IPS-11a (cell line): ENCODE measurements around the gene DENND1C.
"Not testable (repeated sequence)": the region's sequence is repeated elsewhere in the genome, so short reads cannot be mapped to it uniquely, and the experiment has no call there.

ENCODE experiments used
- H3K4me3 ChIP-seq: one replicate; pipeline ENCODE4 v1.5.1; 2013; ENCODE audit warnings: low read depth, low read length, control low read depth

The DENND1C gene

DNA sequence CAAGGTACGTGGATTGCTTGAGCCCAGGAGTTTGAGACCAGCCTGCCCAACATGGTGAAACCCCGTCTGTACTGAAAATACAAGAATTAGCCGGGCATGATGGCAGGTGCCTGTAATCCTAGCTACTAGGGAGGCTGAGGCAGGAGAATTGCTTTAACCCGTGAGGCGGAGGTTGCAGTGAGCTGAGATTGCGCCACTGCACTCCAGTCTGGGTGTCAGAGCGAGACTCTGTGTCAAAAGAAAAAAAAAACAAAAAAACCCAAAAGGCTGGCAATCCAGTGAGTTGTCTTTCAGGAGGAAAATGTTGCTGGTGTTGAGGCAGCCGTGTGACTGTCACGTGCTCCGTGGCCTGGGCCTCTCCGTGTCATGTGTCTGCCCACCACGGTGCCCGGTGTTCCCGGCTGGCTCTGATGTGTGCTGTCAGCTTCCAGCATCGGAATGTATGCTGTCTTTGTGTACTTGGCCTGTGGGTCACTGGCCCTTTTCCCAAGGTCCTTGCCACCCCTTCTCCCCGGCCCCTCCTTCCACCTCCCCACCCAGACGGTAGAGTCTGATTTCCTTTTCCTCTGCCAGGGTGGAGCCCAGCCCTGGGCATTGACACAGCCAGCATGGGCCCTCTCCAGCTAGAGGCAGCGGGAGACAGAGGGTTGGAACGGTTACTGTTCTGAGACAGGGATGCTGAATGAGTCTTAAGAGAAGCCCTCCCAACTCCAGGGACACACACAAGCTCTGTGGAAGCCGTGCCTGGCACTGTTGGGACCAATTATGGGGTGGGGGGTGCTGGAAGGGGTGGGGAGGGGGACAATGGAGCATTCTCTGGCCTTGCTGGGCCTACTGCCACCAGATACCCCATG, 27.8 kb upstream of the DENND1C start:
- H3K4me3 ChIP-seq: no peak overlapping the region

DNA sequence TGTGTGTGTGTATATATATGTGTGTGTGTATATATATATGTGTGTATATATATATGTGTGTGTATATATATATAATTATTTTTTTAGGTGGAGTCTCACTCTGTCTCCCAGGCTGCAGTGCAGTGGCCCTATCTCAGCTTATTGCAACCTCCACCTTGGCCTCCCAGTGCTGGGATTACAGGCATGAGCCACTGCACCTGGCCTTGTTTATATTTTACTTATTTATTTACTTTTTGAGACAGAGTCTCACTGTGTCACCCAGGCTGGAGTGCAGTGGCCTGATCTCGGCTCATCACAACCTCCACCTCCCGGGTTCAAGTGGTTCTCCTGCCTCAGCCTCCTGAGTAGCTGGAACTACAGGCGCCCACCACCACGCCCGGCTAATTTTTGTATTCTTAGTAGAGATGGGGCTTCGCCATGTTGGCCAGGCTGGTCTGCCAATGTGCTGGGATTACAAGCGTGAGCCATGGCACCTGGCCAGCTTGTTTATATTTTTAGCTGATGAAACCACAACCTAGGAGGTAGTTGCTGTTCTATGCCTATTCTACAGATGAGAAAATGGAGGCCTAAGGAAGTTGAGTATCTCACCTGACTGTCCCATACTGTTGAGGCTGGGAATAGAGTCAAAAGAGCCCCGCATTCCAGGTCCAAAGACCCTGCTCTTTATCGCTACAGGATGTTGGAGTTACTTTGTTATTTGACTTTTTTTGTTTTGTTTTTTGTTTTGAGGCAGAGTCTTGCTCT, 26.6 kb upstream of the DENND1C start:
- H3K4me3 ChIP-seq: not testable (repeated sequence)

DNA sequence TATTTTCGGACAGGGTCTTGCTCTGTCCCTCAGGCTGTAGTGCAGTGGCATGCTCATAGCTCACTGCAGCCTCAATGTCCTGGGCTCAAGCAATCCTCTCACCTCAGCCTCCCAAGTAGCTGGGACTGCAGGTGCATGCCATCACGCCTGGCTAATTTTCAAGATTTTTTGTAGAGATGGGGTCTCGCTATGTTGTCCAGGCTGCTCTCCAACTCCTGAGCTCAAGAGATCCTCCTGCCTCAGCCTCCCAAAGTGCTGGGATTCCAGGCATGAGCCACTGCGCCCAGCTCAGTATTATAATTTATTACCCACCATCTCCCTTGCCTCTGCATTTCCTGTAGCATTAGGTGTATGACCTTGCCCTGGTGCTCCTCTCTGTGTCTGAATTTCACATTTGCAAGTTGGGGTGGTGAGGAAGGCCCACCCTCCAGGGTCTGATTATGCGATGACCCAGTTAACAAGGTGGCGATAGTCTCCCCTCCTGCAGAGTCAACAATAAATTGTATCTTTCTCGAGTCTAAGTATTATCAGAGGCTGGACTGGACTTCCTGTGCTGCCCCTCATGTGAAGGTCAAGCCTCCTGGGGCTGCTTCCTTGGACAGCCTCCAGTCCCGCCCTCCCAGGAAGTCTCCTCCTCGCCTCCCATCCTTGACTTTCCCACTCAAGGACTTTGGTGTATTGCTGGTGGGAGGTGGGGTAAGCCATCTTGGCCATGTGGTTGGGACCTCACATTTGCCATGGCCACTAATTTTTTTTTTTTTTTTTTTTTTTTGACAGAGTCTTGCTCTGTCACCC, 22.0 kb upstream of the DENND1C start:
- no peak overlapping the region for H3K4me3 ChIP-seq

DNA sequence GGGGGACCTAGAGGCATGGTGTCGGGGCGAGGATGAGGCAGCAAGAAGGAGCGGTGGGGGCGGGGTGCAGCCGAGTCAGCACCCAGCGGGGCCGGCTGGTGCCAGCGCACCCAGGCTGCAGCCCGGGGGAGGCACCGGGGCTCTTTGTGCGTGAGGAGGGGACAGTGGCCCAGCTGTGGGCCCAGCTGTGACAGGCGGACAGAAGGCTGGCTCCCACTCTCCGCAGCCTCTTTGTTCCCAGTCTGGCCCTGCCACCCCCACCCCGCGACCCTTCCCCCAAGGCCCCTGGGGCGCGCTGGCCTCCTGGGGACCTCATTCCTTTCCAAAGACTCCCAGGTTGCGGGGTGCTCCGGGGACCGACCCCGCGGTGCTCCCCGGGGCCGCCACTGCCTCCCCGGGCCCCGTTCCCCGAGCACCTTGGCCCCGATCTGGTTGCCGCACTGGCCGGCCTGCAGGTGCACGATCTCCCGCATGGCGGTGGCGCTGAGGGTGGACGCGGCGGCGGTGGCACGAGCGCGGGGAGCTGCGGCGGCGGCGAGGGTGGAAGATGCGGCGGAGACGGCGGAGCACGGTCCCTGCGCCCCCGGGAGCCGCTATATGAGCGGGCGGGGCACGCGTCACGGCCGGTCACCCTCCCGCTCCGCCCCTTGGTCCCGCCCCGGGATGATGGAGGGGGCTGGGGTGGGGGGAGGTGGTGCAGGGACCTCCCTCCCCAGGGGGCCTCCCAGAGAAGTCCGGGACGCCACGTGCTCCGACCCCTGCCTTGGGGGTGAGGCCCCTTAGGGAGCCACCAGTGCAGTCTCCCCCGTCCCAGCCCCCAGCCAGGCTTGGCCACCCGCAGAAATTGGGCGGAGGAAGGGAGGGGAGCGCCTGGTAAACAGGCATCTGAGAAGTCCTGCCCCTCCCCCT, 20.4 kb upstream of the DENND1C start, which contains the start of gene TUBB4A:
Gene TUBB4A (minus strand): TSS at position 570 of the 909 bp plus-strand sequence. CDS start 97 bp downstream, at position 473.
- peak within 1 kb of the TSS; percentile 41 for H3K4me3 ChIP-seq

DNA sequence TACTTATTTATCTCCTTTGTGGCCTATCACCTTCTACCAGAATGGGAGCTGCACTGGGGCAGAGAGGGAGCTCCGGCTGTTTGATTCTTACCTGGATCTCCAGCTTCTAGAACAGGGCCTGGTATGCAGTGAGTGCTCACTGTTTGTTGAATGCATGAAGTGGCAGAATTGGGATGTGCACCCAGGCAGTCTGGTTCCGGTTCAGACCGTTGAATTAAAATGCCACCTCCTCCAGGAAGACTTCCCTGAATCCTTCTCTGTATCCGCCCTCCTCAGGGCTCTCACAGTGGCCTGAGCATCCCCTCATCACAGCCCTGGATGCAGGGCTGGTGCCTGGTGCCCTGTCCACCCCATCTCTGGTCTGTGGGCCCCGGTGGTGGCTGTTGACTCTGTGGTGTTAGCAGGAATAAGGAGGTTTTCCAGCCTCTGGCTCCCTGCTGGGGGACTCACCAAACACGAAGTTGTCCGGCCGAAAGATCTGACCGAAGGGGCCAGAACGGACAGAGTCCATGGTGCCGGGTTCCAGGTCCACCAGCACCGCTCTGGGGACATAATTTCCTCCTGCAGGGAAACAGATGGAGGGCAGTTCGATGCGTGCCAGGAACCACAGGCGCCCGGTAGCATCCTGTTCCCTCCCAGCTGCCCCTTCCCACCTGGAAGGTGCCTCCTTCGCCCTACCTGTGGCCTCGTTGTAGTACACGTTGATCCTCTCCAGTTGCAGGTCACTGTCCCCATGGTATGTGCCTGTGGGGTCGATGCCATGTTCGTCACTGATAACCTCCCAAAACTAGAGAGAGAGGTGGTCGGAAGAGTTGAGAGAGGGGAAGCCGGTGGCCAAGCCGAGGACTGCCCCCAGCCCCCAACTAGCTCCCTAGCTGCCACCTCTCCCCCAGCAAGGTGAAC, 19.5 kb upstream of the DENND1C start:
- H3K4me3 ChIP-seq: peak overlapping the region; percentile 41

DNA sequence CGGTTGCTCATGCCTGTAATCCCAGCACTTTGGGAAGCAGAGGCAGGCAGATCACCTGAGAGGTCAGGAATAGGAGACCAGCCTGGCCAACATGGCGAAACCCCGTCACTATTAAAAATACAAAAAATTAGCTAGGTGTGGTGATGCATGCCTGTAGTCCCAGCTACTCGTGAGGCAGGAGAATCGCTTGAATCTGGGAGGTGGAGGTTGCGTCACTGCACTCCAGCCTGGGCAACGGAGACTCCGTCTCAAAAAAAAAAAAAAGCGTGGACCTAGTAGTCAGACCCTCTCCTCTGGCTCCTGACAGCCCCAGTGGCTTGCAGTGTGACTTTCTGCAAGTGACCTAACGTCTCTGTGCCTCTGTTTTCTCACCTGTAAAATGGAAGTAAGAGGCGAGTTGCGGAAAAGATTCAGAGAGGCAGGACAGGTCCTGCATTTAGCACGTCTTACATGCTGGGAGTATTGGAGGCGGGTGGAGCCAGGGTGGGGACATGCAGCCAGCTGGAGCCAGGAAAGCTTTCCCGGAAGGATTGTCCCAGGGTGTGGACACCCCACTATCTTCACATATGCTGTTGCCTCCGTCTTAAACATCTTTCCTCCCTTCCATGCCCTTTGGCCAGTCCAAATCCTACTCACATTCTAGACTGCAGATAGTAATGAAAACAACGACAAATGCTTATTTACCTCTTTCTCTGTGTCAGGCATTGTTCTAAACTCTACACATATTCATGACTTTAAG, 17.6 kb upstream of the DENND1C start:
- no peak overlapping the region for H3K4me3 ChIP-seq

DNA sequence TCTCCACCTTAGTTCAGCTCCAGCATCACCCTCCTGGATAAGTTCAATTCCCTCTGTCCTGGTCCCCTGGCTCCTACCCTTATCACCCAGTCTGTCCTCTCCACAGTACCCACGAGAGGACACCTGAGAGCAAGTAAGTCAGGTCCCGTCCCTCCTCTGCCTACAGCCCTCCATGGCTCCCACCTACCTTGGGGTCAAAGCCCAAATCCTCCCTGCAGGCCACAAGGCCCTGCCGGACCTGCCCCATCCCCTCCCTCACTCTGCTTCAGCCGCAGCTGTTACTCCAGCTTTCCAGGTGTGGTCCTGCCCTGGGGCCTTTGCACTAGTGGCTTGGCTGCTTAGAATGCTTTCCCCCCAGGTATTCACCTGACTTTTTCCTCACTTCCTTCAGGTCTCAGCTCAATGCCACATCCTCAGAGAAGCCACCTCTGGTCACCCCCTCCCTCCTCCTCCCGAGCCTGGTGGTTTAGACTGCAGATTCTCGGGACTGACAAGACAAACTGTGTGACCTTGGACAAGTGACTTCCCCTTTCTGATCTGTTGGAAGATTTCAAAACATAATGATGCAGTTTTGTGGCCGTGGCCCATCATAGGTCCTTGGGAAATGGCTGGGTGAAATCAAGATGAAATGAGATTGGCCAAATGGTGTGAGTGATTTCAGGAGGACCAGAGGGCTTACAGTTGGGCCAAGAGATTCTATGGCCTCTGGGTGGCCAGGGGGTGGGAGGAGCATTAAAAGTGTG, 16.9 kb upstream of the DENND1C start:
- no peak overlapping the region for H3K4me3 ChIP-seq

DNA sequence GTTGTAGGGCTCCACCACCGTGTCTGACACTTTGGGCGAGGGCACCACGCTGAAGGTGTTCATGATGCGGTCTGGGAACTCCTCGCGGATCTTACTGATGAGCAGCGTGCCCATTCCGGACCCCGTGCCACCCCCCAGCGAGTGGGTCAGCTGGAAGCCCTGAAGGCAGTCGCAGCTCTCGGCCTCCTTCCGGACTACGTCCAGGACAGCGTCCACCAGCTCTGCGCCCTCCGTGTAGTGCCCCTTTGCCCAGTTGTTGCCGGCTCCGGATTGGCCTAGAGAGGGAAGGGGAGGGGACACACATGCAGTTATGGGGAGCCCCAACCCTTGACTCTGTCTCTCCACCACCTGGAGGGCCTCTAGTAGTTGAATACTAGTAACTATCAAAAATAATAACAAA, 14.4 kb upstream of the DENND1C start:
- H3K4me3 ChIP-seq: no peak overlapping the region

DNA sequence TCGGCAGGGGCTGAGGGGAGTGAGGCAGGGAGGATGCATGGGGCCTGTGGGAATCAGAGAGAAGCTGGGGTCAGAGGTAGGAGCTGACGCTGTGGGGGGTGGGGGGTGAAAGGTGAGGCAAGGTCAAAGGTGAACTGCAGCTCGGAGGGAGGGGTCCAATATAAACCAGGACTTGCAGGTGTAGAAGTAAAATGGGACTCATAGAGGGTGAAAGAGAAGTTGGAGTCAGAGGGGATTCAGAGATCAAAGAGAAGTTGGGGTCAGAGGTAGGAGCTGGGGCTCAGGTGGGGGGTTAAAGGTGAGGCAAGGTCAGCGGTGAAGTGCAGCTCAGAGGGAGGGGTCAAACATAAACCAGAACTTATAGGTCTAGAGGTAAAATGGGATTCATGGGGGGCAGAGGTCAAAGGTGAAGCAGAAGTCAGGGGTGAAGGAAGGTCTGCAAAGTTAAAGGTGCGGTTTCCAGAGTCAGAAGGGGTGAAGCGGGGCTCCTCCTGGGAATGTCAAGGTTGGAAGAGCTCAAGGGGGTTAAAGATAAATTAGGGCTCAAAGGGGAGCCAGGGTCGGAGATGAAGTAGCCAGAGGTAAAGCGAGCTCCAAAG, 12.9 kb upstream of the DENND1C start:
- no peak overlapping the region for H3K4me3 ChIP-seq

DNA sequence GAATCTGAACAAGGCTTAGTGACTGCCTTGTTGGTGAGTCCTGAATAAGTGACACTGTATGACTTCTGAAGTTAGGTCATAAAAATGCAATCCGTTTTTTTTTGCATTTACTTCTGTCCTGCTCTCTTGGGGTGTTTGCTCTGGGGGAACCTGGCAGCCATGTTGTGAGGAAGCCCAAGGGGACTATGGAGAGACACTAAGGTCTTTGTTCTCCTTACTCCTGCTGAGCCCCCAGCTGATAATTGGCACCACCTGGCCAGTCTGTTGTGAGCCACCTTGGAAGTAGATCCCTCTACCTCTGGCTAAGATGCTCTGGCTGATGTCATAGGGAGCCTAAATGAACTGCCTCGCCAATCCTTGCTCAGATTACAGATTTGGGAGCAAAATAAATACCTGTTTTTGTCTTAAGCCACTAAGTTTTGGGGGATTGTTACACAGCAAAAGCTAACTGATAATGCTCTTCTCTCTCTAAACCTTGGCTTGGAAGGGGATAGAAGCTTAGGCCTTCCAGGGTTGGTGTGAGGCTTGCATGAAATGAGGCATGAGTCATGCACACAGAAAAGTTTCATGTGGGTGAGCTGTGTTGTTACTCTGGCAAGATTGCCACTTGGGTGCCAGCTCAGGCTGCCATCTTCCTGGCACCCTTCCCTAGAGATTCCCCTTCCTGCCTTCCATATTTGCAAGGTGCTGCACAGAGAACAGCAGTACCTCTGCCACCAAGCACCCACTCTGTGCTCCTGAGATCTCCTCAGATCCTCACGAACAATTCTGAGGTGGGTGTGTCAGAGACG, 10.4 kb upstream of the DENND1C start:
- H3K4me3 ChIP-seq: no peak overlapping the region

DNA sequence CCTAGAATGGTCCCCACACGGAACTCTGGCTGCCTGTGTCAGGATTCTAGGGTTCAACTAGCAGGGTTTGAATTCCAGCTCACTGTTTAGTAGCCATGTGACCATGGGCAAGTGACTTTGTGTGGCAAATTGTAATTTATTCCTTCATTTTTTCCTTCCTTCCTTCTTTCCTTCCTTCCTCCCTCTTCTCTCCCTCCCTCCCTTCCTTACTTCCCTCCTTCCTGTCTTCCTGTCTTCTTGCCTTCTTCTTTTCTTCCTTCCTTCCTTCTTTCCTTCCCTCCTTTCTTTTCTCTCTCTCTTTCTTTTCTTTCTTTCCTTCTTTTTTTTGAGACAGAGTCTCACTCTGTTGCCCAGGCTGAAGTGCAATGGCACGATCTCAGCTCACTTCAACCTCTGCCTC, 8.5 kb upstream of the DENND1C start:
- H3K4me3 ChIP-seq: no peak overlapping the region

DNA sequence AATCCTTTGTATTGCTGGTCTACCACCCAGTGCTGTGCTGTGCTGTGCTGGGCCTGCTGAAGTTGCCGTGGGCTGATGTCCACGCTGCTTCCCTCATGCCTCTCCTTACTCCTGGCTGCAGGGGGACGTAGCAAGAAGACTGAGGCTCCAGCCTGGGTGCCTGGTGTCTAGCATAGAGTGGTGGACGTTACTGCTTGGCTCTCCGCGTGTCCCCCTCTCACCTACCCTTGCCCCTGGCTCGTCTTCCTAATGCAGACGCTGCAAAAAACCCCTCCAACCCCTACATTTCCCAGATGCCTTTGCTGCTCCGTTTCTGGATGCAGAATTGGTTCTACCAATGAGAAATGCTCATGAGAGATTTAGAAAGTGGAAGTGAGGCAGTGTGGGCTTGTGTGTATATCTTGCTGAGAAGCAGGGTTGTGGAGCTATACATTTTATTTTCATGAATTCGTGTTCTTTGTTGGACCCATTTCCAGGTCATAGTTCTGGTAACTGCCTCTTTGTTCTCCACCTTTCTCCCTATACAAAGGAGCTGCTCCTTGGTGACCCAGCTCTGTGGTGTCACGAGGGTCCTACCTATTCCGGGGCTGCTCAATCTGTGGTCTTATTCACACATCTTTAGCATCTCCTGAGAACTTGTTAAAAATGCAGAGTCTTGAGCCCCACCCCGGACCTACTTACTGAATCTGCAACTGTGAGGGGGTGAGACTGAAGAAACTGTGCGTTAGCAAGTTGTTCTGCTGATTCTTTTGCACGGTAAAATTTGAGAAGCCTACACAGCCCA, 7.9 kb upstream of the DENND1C start:
- H3K4me3 ChIP-seq: no peak overlapping the region

DNA sequence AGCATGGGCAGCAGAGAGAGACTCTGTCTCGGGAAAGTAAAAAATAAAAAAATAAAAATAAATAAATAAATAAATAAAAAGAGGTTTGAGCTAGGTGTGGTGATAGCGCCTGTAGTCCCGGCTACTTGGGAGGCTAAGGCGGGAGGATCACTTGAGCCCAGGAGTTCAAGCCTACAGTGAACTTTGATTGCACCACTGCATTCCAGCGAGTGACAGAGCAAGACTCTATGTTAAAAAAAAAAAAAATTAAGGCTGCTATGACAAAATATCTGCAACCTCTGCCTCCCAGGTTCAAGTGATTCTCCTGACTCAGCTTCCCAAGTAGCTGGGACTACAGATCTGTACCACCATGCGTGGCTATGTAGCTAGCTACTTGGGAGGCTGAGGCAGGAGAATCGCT, 3.2 kb upstream of the DENND1C start:
- no peak overlapping the region for H3K4me3 ChIP-seq

DNA sequence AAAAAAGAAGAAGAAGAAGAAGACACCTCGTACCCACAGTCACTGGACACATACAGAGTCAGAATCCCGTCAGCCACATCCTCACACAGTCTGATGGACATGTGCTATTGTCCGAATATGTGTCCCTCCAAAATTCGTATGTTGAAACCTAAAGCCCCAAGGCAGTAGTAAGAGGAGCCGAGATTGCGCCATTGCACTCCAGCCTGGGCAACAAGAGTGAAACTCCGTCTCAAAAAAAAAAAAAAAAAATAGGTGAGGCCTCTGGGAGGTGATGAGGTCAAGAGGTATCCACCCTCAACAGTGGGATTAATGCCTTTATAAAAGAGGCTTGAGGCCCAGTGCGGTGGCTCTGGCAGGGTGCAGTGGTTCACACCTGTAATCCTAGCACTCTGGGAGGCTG, 2.6 kb upstream of the DENND1C start:
- H3K4me3 ChIP-seq: no peak overlapping the region

DNA sequence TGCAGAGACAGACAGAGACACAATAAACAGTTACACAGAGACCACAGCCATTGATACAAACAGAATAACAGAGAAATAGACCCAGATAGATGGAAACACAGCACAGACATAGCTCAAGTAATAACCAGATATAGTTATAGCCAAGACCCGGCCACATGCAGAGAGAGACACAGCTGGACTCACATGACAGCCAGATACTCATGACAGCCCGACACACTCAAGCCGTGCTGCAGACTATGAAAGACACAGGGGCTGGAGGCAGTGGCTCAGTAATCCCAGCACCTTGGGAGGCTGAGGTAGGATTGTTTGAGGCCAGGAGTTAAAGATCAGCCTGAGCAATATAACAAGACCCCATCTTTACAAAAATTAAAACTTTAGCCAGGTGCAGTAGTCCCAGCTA, 1.6 kb upstream of the DENND1C start:
- H3K4me3 ChIP-seq: no peak overlapping the region

DNA sequence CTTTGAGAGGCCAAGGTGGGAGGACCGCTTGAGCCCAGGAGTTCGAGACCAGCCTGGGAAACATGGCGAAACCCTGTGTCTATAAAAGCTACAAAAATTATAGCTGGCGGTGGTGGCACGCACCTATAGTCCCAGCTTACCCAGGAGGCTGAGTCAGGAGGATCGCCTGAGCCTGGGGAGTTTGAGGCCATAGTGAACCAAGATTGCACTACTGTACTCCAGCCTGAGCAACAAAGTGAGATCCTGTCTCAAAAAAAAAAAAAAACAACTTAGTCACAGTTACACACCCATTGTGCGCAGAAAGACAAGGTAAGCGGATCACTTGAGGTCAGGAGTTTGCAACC, 728 bp upstream of the DENND1C start:
- H3K4me3 ChIP-seq: no peak overlapping the region
